ENCODE data around the gene FAM3D.

FAM3D gene

DNA sequence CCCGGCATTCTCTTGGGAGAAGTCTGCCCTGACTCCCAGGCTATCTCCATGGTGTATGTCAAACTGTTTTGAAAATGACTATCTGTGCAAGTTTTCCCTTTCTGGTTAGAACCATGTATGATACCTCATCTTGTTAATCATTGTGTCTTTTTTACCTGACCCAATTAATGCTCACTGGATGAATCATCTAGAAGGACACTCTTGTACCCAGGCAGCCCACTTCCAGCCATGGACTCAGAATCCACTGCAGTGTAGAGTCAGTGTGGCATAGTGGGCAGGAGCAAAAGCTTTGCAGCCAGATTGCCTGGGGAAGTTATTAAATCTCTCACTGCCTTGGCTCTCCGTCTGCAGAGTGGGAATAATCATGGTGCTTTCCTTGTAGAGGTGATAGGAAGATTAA, 1.2 kb downstream of the FAM3D start:
- Histone ChIP-seq H3K36me3 (ENCODE audit: control insufficient read depth, insufficient read depth, low read length) (no peaks in the 10 kb centered on the region), H3K4me3 (ENCODE audit: low read depth, low read length) (no peak overlapping the region), H3K4me1 (ENCODE audit: control insufficient read depth, insufficient read depth, low read length) (no peaks in the 10 kb centered on the region), H3K9ac (ENCODE audit: low read depth, low read length) (no peak overlapping the region), H3K27me3 (ENCODE audit: control insufficient read depth, insufficient read depth, low read length) (no peaks in the 10 kb centered on the region), H3K9me3 (ENCODE audit: control insufficient read depth, insufficient read depth, low read length) (no peaks in the 10 kb centered on the region)

DNA sequence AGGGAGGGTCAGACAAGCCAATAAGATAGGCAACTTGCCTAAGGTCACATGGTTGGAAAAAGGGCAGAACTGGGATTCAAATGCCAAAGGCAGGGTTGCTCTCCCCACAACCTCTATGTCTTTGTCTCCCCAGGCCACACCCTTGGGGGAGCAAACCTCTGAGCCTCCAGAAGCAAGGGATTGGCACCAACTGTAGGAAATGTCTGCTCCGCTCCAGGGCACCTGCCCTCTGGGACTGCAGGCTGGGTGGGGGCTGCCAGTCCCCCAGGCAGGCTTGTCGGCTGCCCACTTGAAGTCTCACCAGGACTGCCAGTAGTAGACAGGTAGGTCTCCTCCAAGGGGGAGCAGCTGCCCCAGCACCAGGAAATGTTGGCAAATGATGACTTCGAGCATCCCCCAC, 2.0 kb downstream of the FAM3D start:
- Histone ChIP-seq H3K9ac (ENCODE audit: low read depth, low read length) (no peak overlapping the region), H3K9me3 (ENCODE audit: control insufficient read depth, insufficient read depth, low read length) (no peaks in the 10 kb centered on the region), H3K4me3 (ENCODE audit: low read depth, low read length) (no peak overlapping the region), H3K4me1 (ENCODE audit: control insufficient read depth, insufficient read depth, low read length) (no peaks in the 10 kb centered on the region), H3K36me3 (ENCODE audit: control insufficient read depth, insufficient read depth, low read length) (no peaks in the 10 kb centered on the region), H3K27me3 (ENCODE audit: control insufficient read depth, insufficient read depth, low read length) (no peaks in the 10 kb centered on the region)

DNA sequence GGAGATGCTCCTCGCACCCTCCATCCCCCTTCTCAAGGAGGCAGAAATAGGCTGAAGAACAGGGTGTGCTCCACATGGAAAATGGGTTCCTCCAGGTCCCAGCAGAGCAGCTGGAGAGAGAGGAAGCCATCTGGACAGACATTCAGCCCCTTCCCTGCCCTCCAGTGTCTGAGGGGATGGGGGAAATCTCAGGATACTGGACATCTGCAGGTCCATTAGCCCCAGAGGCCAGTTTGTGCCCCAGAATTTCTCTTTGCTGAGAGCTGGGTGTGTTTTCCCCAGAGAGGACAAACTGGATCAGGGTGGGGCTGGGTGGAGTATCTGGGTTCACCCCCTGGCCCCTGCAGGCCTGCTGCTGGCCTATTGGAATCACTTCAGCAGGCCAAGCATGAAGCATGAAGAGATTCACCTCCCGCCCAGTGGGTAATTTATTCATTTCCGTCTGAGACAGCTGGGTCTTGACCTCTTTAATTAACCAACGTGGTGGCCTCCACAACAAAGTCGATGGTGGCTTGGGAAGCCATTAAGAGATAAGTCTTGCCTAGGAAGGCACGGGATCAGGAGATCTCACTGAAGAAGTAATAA, 4.6 kb downstream of the FAM3D start:
- H3K9me3 ChIP-seq (ENCODE audit: control insufficient read depth, insufficient read depth, low read length) = no peaks in the 10 kb centered on the region
- no peaks in the 10 kb centered on the region for H3K36me3 ChIP-seq (ENCODE audit: control insufficient read depth, insufficient read depth, low read length)
- H3K4me3 ChIP-seq (ENCODE audit: low read depth, low read length) = no peak overlapping the region
- H3K4me1 ChIP-seq (ENCODE audit: control insufficient read depth, insufficient read depth, low read length) = no peaks in the 10 kb centered on the region
- H3K9ac ChIP-seq (ENCODE audit: low read depth, low read length) = no peak overlapping the region
- H3K27me3 ChIP-seq (ENCODE audit: control insufficient read depth, insufficient read depth, low read length) = no peaks in the 10 kb centered on the region

DNA sequence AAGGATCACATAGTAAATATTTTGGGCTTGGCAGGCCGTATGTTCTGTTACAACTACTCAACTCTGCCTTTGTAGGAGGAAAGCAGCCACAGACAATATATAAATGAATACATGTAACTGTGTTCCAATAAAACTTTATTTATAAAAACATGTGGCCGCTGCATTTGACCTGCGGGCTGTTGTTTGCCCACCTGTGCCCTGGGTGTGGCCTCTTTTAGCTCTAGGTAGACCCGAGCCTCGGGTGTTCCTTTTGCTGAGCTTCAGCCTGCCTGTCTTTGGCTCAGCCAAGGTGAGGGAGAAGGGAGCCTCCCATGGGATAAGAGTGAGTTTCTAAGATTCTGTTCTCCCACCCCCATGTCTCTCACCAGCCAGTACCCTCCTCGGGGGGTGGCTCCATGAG, 5.6 kb downstream of the FAM3D start:
- Histone ChIP-seq H3K4me1 (ENCODE audit: control insufficient read depth, insufficient read depth, low read length) (no peaks in the 10 kb centered on the region), H3K27me3 (ENCODE audit: control insufficient read depth, insufficient read depth, low read length) (no peaks in the 10 kb centered on the region), H3K9ac (ENCODE audit: low read depth, low read length) (no peak overlapping the region), H3K4me3 (ENCODE audit: low read depth, low read length) (no peak overlapping the region), H3K9me3 (ENCODE audit: control insufficient read depth, insufficient read depth, low read length) (no peaks in the 10 kb centered on the region), H3K36me3 (ENCODE audit: control insufficient read depth, insufficient read depth, low read length) (no peaks in the 10 kb centered on the region)

DNA sequence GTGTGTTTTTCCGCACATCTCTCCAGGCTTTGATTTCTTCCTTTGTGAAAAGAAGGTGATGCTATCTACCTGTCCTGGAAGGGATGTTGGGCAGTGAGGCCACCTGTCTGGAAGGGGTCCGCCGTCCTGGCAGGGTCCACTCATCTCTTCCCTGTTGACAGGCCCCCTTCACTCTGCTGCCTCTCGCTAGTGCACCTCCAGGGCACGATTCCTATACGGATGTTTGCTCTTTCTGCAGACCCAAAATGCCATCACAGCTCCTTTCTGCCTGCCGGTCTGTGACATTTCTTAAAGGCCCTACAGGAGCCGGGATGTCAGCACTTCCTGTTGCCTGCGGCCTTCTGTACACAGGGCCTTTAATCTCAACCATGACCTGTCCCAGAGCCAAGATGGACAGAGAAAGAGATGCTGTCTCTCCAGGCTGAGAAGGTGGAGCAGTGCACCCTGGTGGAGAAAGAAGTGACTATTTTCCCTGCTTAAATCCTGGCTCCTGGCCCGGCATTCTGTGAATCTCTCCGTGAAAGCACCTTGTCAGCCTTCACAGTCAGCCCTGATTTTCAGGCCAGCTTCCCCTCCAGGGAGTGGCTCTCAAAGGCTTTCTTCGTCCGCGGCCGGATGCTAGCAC, 7.4 kb downstream of the FAM3D start:
- Histone ChIP-seq H3K27me3 (ENCODE audit: control insufficient read depth, insufficient read depth, low read length) (no peaks in the 10 kb centered on the region), H3K9ac (ENCODE audit: low read depth, low read length) (no peak overlapping the region), H3K9me3 (ENCODE audit: control insufficient read depth, insufficient read depth, low read length) (no peaks in the 10 kb centered on the region), H3K36me3 (ENCODE audit: control insufficient read depth, insufficient read depth, low read length) (no peaks in the 10 kb centered on the region), H3K4me3 (ENCODE audit: low read depth, low read length) (no peak overlapping the region), H3K4me1 (ENCODE audit: control insufficient read depth, insufficient read depth, low read length) (no peaks in the 10 kb centered on the region)

DNA sequence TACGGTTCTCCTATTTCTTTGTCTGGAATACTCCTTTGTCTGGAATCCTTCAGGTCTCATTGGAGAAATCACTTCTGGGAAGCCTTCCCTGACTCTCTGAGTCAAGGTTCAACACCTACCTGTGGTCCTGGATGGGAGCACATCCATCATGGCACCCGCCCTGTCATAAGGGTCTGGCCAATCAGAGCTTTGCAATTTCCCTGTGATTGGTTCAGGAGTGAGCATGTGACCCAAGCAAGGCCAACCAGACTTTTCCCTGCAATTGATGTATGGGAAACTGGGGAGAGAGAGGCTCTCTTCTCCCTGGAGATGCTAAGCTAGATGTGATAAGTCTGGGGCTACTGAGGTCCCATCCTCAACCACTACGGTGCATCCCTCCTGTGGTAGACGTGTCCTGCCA, 8.1 kb downstream of the FAM3D start:
- Histone ChIP-seq H3K36me3 (ENCODE audit: control insufficient read depth, insufficient read depth, low read length) (no peaks in the 10 kb centered on the region), H3K4me3 (ENCODE audit: low read depth, low read length) (no peak overlapping the region), H3K9ac (ENCODE audit: low read depth, low read length) (no peak overlapping the region), H3K27me3 (ENCODE audit: control insufficient read depth, insufficient read depth, low read length) (no peaks in the 10 kb centered on the region), H3K9me3 (ENCODE audit: control insufficient read depth, insufficient read depth, low read length) (no peaks in the 10 kb centered on the region), H3K4me1 (ENCODE audit: control insufficient read depth, insufficient read depth, low read length) (no peaks in the 10 kb centered on the region)

DNA sequence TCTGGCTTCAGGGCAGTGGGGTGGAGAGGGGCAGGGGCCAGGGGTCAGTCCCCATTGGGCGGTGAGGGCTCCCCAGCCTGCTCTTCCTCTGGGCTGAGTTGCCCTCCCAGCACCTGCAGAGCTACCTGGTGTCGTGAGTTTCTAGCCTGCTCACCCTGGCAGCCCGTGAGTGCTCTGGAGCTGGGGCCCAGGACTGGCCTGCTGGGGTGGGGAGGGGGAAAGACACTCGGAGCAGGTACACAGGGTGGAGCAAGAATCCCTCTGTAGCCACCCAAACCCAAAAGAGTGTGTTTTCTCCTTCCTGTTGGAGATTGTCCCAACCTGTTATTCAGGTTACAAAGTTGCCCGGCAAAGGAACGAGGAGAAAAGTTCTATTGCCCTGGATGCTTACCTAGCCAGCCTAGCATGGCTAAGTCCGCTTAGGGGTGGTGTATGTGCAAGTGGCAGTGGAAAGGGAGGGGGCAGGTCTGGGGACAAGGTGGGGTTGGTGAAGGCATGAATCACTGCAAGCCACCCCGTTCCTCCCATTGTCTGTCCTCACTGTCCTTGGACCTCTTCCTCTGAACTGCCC, 8.9 kb downstream of the FAM3D start:
- H3K9ac ChIP-seq (ENCODE audit: low read depth, low read length) = no peak overlapping the region
- no peaks in the 10 kb centered on the region for H3K27me3 ChIP-seq (ENCODE audit: control insufficient read depth, insufficient read depth, low read length)
- H3K4me1 ChIP-seq (ENCODE audit: control insufficient read depth, insufficient read depth, low read length) = no peaks in the 10 kb centered on the region
- no peaks in the 10 kb centered on the region for H3K36me3 ChIP-seq (ENCODE audit: control insufficient read depth, insufficient read depth, low read length)
- H3K4me3 ChIP-seq (ENCODE audit: low read depth, low read length) = no peak overlapping the region
- no peaks in the 10 kb centered on the region for H3K9me3 ChIP-seq (ENCODE audit: control insufficient read depth, insufficient read depth, low read length)

DNA sequence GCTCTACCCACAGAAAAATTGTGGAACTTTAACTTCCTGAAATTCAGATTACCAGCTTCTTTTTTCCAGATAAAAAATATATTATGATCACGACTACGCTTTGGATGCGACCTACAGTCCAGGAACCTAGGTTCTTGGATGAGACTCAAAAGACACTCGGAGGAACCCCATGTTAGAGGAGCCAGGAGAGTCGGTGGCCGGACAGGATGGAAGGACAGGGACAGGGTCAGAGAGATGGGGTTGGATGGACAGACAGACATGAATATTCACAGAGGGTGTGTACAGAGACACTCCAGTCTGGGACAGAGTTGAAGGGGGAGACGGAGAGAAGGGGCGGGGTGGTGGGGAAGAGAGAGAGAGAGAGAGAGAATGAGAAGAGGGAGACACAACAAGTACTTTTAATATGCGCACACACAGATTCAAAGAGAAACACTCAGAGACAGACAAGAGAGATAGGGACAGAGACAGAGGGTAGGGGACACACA, 9.5 kb downstream of the FAM3D start:
- Histone ChIP-seq H3K27me3 (ENCODE audit: control insufficient read depth, insufficient read depth, low read length) (no peaks in the 10 kb centered on the region), H3K36me3 (ENCODE audit: control insufficient read depth, insufficient read depth, low read length) (no peaks in the 10 kb centered on the region), H3K4me3 (ENCODE audit: low read depth, low read length) (no peak overlapping the region), H3K9me3 (ENCODE audit: control insufficient read depth, insufficient read depth, low read length) (no peaks in the 10 kb centered on the region), H3K9ac (ENCODE audit: low read depth, low read length) (no peak overlapping the region), H3K4me1 (ENCODE audit: control insufficient read depth, insufficient read depth, low read length) (no peaks in the 10 kb centered on the region)

DNA sequence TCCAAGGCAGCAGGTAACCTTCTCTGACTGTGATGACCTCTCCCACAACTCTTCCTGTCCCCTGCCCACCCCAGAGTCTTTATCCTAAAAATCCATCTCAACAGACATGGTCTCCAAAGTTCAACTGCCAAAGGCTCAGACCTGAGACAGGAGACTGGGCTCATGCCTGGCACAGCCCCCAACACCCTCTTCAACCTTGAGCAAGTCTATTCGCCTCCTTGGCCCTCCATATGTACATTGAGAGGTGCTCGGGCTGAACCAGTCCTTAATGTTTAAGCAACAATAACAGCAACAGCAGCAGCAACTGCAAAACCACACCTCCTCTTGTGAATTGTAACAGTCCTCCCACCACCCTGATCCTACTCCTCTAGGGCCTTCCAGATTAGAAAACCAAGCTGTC, 9.9 kb downstream of the FAM3D start:
- no peaks in the 10 kb centered on the region for H3K36me3 ChIP-seq (ENCODE audit: control insufficient read depth, insufficient read depth, low read length)
- no peak overlapping the region for H3K4me3 ChIP-seq (ENCODE audit: low read depth, low read length)
- no peaks in the 10 kb centered on the region for H3K4me1 ChIP-seq (ENCODE audit: control insufficient read depth, insufficient read depth, low read length)
- no peaks in the 10 kb centered on the region for H3K27me3 ChIP-seq (ENCODE audit: control insufficient read depth, insufficient read depth, low read length)
- no peaks in the 10 kb centered on the region for H3K9me3 ChIP-seq (ENCODE audit: control insufficient read depth, insufficient read depth, low read length)
- no peak overlapping the region for H3K9ac ChIP-seq (ENCODE audit: low read depth, low read length)

DNA sequence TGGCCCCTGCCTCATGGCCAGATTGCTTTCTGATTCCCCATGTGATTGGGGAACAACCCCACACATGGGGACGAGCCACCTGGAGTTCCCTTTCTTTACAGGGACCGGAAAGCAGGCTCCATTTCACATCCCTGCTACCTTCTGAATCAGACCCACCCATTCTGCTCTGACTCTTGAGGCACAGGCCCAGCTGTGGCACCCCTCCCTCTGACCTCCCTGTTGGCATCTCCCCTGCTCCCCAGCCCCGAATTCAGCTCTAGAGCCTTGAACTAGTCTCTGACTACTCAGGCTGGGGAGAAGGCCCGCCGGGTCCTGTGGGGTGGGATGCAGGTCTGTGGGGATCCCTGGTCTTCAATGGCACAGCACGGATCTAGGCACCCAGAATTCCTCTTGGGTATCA, 12.1 kb downstream of the FAM3D start:
- Histone ChIP-seq H3K27me3 (ENCODE audit: control insufficient read depth, insufficient read depth, low read length) (no peaks in the 10 kb centered on the region), H3K36me3 (ENCODE audit: control insufficient read depth, insufficient read depth, low read length) (no peaks in the 10 kb centered on the region), H3K9me3 (ENCODE audit: control insufficient read depth, insufficient read depth, low read length) (no peaks in the 10 kb centered on the region), H3K4me3 (ENCODE audit: low read depth, low read length) (no peak overlapping the region), H3K4me1 (ENCODE audit: control insufficient read depth, insufficient read depth, low read length) (no peaks in the 10 kb centered on the region), H3K9ac (ENCODE audit: low read depth, low read length) (no peak overlapping the region)

DNA sequence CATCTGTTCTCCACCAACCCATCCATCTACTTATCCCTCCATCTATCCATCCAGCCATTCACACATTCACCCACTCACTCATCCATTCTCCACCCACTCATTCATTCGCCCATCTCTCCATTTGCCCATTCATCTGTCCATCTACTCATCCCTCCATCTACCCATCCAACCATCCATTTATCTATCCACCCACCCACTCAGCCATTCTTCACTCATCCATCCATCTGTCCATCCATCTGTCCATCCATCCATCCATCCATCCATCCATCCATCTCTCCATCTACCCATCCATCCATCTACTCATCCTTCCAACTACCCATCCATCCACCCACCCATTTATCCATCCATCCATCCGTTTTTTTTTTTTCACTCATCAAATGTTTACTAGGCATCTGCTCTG, 13.9 kb downstream of the FAM3D start:
- H3K4me1 ChIP-seq (ENCODE audit: control insufficient read depth, insufficient read depth, low read length) = no peaks in the 10 kb centered on the region
- H3K9ac ChIP-seq (ENCODE audit: low read depth, low read length) = no peak overlapping the region
- no peaks in the 10 kb centered on the region for H3K36me3 ChIP-seq (ENCODE audit: control insufficient read depth, insufficient read depth, low read length)
- H3K9me3 ChIP-seq (ENCODE audit: control insufficient read depth, insufficient read depth, low read length) = no peaks in the 10 kb centered on the region
- H3K27me3 ChIP-seq (ENCODE audit: control insufficient read depth, insufficient read depth, low read length) = no peaks in the 10 kb centered on the region
- H3K4me3 ChIP-seq (ENCODE audit: low read depth, low read length) = no peak overlapping the region

DNA sequence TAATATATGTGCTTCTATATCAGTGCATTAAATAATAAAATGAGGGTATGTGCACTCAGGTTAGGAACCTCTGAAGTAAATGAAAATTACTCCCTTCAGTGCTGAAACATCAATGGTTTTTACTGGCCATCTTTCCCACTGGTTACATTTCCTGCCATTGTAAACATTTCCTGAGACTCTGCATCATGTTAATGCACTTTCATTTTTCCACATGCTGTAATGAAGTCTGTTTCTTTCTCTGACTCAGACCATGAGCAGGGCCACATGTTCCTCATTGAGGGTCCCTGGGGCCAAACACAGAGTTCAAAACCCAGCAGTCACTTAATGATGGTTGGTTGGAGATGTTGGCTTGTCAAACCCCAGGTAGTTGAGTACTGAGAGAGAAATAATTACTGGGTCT, 15.3 kb downstream of the FAM3D start:
- Histone ChIP-seq H3K27me3 (ENCODE audit: control insufficient read depth, insufficient read depth, low read length) (no peaks in the 10 kb centered on the region), H3K4me1 (ENCODE audit: control insufficient read depth, insufficient read depth, low read length) (no peaks in the 10 kb centered on the region), H3K9ac (ENCODE audit: low read depth, low read length) (no peak overlapping the region), H3K36me3 (ENCODE audit: control insufficient read depth, insufficient read depth, low read length) (no peaks in the 10 kb centered on the region), H3K9me3 (ENCODE audit: control insufficient read depth, insufficient read depth, low read length) (no peaks in the 10 kb centered on the region), H3K4me3 (ENCODE audit: low read depth, low read length) (no peak overlapping the region)
